ENCODE measurements around the gene ESR1. TPM values are rescaled to one million over a fixed set of nuclear protein-coding genes. Genes with fewer than 3 reads are reported as not detected.

Gene ESR1
- total RNA-seq, 2 experiments from 2014 or later: 0.06 TPM; not detected in 1

DNA sequence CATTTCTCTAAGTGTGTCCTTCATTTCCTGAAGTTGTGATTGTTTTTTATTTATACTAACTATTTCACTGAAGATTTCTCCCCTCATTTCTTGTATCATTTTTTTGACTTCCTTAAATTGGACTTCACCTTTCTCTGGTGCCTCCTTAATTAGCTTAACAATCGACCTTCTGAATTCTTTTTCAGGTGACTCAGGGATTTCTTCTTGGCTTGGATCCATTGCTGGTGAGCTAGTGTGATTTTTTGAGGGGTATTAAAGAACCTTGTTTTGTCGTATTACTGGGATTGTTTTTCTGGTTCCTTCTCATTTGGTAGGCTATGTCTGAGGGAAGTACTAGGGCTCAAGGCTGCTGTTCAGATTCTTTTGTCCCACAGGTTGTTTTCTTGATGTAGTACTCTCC lies 92.8 kb downstream of the ESR1 start:
- no peaks in the 10 kb centered on the region for H3K9me3 ChIP-seq (ENCODE audit: low read length)
- DNase-seq (ENCODE audit: low spot score): no peak
- no peak for TF ChIP-seq EZH2phosphoT487 (IDR thresholded peaks at IDR 0.05; ENCODE audit: borderline replicate concordance, low read depth, low read length)
- TF ChIP-seq, protein P1, sequence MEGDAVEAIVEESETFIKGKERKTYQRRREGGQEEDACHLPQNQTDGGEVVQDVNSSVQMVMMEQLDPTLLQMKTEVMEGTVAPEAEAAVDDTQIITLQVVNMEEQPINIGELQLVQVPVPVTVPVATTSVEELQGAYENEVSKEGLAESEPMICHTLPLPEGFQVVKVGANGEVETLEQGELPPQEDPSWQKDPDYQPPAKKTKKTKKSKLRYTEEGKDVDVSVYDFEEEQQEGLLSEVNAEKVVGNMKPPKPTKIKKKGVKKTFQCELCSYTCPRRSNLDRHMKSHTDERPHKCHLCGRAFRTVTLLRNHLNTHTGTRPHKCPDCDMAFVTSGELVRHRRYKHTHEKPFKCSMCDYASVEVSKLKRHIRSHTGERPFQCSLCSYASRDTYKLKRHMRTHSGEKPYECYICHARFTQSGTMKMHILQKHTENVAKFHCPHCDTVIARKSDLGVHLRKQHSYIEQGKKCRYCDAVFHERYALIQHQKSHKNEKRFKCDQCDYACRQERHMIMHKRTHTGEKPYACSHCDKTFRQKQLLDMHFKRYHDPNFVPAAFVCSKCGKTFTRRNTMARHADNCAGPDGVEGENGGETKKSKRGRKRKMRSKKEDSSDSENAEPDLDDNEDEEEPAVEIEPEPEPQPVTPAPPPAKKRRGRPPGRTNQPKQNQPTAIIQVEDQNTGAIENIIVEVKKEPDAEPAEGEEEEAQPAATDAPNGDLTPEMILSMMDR (conservative IDR thresholded peaks at IDR 0.05; ENCODE audit: low read length): no peak
- no peak overlapping the region for H3K4me2 ChIP-seq (ENCODE audit: low read length)
- intact Hi-C loops (cut with micrococcal nuclease; ENCODE audit: unreplicated experiment): no loop called here
- H3K79me2 ChIP-seq (ENCODE audit: insufficient read depth, low read depth, low read length): no peaks in the 10 kb centered on the region
- no peaks in the 10 kb centered on the region for H4K20me1 ChIP-seq (ENCODE audit: insufficient read depth, low read length)
- ChIA-PET POLR2A (no interaction called here), CTCF (ENCODE audit: unreplicated experiment) (no interaction called here)
- no peak overlapping the region for H2AFZ ChIP-seq (ENCODE audit: low read length)
- no peak overlapping the region for H3K27ac ChIP-seq (ENCODE audit: low read depth, low read length, poor library complexity, severe bottlenecking)
- BruUV-seq (replicated peaks): no TSS peak
- H3K4me3 ChIP-seq (ENCODE audit: low read depth, low read length, poor library complexity, severe bottlenecking): no peak overlapping the region
- H3K4me1 ChIP-seq (ENCODE audit: insufficient read depth, low read length, poor library complexity, severe bottlenecking): no peaks in the 10 kb centered on the region
- no peaks in the 10 kb centered on the region for H3K9me2 ChIP-seq (ENCODE audit: insufficient read depth, low read length)
- H3K36me3 ChIP-seq (ENCODE audit: insufficient read depth, low read length): no peaks in the 10 kb centered on the region

DNA sequence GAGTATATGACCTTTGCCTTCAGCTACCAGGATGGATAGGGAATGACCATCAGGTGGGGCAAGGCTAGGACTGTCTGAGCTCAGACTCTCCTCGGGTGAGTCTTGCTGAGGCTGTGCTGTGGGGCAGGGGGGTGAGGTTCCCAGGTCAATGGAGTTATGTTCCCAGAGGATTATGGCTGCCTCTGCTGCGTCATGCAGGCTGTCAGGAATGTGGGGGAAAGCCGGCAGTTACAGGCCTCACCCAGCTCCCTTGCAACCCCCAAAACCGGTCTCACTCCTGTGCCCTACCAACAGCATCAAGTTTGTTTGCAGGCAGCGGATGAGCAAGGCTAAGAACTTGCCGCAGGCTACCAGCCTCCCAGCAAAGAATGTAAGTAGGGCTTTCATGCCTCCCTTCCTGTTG lies 93.5 kb downstream of the ESR1 start:
- intact Hi-C loops (cut with micrococcal nuclease; ENCODE audit: unreplicated experiment): no loop called here
- no peaks in the 10 kb centered on the region for H4K20me1 ChIP-seq (ENCODE audit: insufficient read depth, low read length)
- H3K4me2 ChIP-seq (ENCODE audit: low read length): no peak overlapping the region
- CTCF ChIA-PET (ENCODE audit: unreplicated experiment): no interaction called here
- H3K36me3 ChIP-seq (ENCODE audit: insufficient read depth, low read length): no peaks in the 10 kb centered on the region
- H3K4me1 ChIP-seq (ENCODE audit: insufficient read depth, low read length, poor library complexity, severe bottlenecking): no peaks in the 10 kb centered on the region
- H3K4me3 ChIP-seq (ENCODE audit: low read depth, low read length, poor library complexity, severe bottlenecking): no peak overlapping the region
- POLR2A ChIA-PET: no interaction called here
- no TSS peak for BruUV-seq (replicated peaks)
- no peak for TF ChIP-seq EZH2phosphoT487 (IDR thresholded peaks at IDR 0.05; ENCODE audit: borderline replicate concordance, low read depth, low read length)
- TF ChIP-seq, protein P1 (conservative IDR thresholded peaks at IDR 0.05; ENCODE audit: low read length): no peak
- H3K79me2 ChIP-seq (ENCODE audit: insufficient read depth, low read depth, low read length): no peaks in the 10 kb centered on the region
- H2AFZ ChIP-seq (ENCODE audit: low read length): no peak overlapping the region
- no peak for DNase-seq (ENCODE audit: low spot score)
- no peaks in the 10 kb centered on the region for H3K9me2 ChIP-seq (ENCODE audit: insufficient read depth, low read length)
- H3K27ac ChIP-seq (ENCODE audit: low read depth, low read length, poor library complexity, severe bottlenecking): no peak overlapping the region
- no peaks in the 10 kb centered on the region for H3K9me3 ChIP-seq (ENCODE audit: low read length)

DNA sequence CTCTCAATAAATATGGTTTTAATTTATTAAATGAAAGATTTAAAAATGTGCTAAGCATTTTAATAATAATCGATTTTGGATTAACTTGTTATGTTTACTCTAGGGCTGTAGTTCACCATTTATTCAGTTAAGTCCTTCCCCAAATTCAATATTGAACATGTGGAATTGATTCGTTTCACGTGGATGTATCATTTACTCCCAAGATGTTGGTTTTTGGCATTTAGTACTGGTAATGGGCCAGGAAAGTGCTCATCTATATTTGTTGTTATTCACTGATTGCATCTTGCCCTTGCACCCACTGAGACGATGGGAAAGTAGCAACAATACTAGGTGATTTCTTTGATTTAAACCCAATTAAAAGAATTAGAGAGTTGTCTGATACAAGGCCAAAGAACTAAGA lies 97.1 kb downstream of the ESR1 start:
- no peak for DNase-seq (ENCODE audit: low spot score)

More for the DNA sequence above, 97.1 kb downstream of the ESR1 start:
- Histone ChIP-seq H4K20me1 (ENCODE audit: insufficient read depth, low read length) (no peaks in the 10 kb centered on the region), H3K4me2 (ENCODE audit: low read length) (no peak overlapping the region), H3K9me2 (ENCODE audit: insufficient read depth, low read length) (no peaks in the 10 kb centered on the region), H3K4me1 (ENCODE audit: insufficient read depth, low read length, poor library complexity, severe bottlenecking) (no peaks in the 10 kb centered on the region), H3K36me3 (ENCODE audit: insufficient read depth, low read length) (no peaks in the 10 kb centered on the region), H3K27ac (ENCODE audit: low read depth, low read length, poor library complexity, severe bottlenecking) (no peak overlapping the region), H2AFZ (ENCODE audit: low read length) (no peak overlapping the region), H3K4me3 (ENCODE audit: low read depth, low read length, poor library complexity, severe bottlenecking) (no peak overlapping the region), H3K9me3 (ENCODE audit: low read length) (no peaks in the 10 kb centered on the region), H3K79me2 (ENCODE audit: insufficient read depth, low read depth, low read length) (no peaks in the 10 kb centered on the region)
- CTCF ChIA-PET (ENCODE audit: unreplicated experiment): no interaction called here
- POLR2A ChIA-PET: no interaction called here
- intact Hi-C loops (cut with micrococcal nuclease; ENCODE audit: unreplicated experiment): no loop called here
- no TSS peak for BruUV-seq (replicated peaks)
- no peak for TF ChIP-seq EZH2phosphoT487 (IDR thresholded peaks at IDR 0.05; ENCODE audit: borderline replicate concordance, low read depth, low read length)
- TF ChIP-seq, protein P1 (conservative IDR thresholded peaks at IDR 0.05; ENCODE audit: low read length): no peak
